Measurements from ENCODE around the gene LMAN2L.

The LMAN2L gene

DNA sequence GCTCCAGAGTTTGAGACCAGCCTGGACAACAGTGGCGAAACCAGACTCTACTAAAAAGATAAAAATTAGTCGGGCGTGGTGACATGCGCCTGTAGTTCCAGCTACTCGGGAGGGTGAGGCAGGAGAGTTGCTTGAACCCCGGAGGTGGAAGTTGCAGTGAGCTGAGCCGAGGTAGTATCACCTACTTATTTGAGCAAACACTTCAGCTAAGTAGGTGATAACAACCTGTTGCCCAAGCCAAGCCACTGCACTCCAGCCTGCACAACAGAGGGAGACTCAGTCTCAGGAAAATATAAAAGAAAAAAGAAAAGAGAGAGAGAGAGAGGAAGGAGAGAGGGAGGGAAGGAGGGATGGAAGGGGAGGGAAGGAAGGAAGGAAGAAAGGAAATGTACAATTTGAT is 76.0 kb downstream of the LMAN2L start:
- DNase-seq (no peak), ATAC-seq (no peak)
- Mint-ChIP-seq H3K27me3 (peaks cover 9% of the 10 kb centered on the region), H3K4me3 (no peak overlapping the region), H3K9me3 (no peaks in the 10 kb centered on the region), H3K27ac (peak overlapping the region in 1 of 2 donors; percentile 54), H3K4me1 (no peaks in the 10 kb centered on the region)

DNA sequence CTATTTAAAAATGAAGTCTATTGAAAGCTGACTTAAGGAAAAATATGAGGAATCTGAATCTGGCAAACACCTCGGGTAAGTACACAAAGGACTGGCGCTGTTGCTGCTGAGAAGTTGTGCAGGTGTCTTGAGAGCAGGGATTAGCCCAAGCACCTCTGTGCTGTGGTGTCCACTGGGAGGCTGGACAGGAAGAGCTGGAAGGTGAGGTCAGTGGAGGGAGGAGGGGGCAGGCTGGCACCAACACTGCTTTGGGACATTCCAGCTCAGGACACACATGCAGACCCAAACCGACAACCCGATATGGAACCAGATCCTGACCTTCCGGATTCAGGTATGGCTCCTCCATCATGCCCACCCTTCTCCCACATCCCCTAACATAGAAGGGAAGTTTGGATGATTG is 76.7 kb downstream of the LMAN2L start:
- ATAC-seq: no peak
- DNase-seq: no peak
- peaks cover 9% of the 10 kb centered on the region for H3K27me3 Mint-ChIP-seq
- no peaks in the 10 kb centered on the region for H3K9me3 Mint-ChIP-seq
- peak overlapping the region in 1 of 2 donors; percentile 79 for H3K27ac Mint-ChIP-seq
- H3K4me1 Mint-ChIP-seq: no peaks in the 10 kb centered on the region
- no peak overlapping the region for H3K4me3 Mint-ChIP-seq

DNA sequence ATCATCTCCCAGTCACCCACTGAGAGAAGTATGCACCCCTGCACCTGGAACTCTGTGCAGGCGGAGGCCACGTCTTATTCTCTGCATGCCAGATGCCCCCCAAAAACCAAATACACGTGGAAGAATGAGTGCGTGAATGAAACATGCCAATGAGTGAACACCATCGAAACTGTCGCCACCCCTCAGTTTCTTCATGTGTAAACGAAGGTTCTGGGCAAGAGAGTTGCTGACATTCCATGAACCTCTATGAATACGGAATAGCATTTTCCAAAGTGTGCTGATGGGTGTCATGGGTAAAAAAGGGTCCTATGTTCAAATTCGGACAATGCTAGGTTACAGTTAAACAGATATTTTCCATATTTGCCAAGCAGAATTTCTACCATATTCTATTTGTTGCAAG is 77.5 kb downstream of the LMAN2L start:
- Mint-ChIP-seq H3K4me3 (no peak overlapping the region), H3K27ac (no peak overlapping the region), H3K4me1 (no peaks in the 10 kb centered on the region), H3K27me3 (peaks cover 9% of the 10 kb centered on the region), H3K9me3 (no peaks in the 10 kb centered on the region)
- ATAC-seq (no peak), DNase-seq (no peak)

DNA sequence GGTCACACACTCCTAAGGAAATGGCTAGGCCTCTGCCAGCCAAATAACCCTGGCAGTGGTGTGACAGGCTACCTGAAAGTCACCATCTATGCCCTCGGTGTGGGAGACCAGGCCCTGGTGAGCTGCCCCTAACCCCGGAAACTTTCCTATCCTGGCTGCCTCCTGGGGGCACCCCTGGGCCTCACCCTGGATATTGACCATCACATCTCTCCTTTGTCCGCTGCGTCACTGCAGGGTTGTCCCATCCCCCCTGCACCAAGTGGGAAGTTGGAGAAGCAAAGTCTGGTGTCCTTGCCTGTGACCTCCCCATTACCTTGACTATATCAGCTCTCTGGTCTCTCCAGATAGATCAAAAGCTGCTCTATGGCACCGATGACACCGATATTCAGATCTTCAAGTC is 78.5 kb downstream of the LMAN2L start:
- H3K4me3 Mint-ChIP-seq: no peak overlapping the region
- H3K27me3 Mint-ChIP-seq: peaks cover 9% of the 10 kb centered on the region
- H3K27ac Mint-ChIP-seq: no peak overlapping the region
- H3K9me3 Mint-ChIP-seq: no peaks in the 10 kb centered on the region
- H3K4me1 Mint-ChIP-seq: no peaks in the 10 kb centered on the region
- DNase-seq: no peak
- ATAC-seq: no peak

DNA sequence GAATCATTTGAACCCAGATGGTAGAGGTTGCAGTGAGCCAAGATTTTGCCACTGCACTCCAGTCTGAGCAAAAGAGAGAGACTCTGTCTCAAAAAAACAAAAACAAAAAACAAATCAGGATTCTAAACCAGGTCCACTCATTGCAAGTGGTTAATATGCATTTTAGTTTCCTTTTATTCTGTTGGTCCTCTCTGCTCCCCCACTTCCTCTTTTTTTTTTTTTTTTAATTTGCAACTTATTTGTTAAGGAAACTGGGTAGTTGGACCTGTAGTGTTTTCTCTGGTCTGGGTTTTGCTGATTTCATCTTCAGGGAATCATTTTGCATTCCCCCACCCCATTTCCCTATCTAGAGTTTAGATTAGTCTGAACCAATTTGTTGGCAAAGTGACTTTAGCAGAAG is 83.3 kb downstream of the LMAN2L start:
- no peaks in the 10 kb centered on the region for H3K4me1 Mint-ChIP-seq
- no peaks in the 10 kb centered on the region for H3K9me3 Mint-ChIP-seq
- no peaks in the 10 kb centered on the region for H3K27me3 Mint-ChIP-seq
- no peak for DNase-seq
- ATAC-seq: no peak
- no peak overlapping the region for H3K27ac Mint-ChIP-seq
- H3K4me3 Mint-ChIP-seq: no peak overlapping the region
